Ovary (tissue), 3 donors: ENCODE measurements around the gene UBE2G1.

Experiments used
- CTCF ChIP-seq, 3 donors: fragments of 450-650 bp in 2 of 3; fragments of 200-600 bp in 1 of 3; IDR thresholded peaks; one replicate each; pipeline versions ENCODE4 v1.5.1 to v1.8.0; 2016 to 2022; ENCODE audit warnings: antibody characterized with exemption in 3 of 3, mild to moderate bottlenecking in 1 of 3
- EP300 ChIP-seq: sonication (generic); formaldehyde crosslinking; IDR thresholded peaks from one replicate; pipeline ENCODE4 v1.6.1; 2017; ENCODE audit warnings: antibody characterized with exemption
- POLR2A ChIP-seq: fragments of 450-650 bp; IDR thresholded peaks from one replicate; pipeline ENCODE4 v1.6.1; 2017; ENCODE audit warnings: antibody characterized with exemption, mild to moderate bottlenecking, moderate library complexity
- donor health status: DM: no; HTN: no; CAD: no.

DNA sequence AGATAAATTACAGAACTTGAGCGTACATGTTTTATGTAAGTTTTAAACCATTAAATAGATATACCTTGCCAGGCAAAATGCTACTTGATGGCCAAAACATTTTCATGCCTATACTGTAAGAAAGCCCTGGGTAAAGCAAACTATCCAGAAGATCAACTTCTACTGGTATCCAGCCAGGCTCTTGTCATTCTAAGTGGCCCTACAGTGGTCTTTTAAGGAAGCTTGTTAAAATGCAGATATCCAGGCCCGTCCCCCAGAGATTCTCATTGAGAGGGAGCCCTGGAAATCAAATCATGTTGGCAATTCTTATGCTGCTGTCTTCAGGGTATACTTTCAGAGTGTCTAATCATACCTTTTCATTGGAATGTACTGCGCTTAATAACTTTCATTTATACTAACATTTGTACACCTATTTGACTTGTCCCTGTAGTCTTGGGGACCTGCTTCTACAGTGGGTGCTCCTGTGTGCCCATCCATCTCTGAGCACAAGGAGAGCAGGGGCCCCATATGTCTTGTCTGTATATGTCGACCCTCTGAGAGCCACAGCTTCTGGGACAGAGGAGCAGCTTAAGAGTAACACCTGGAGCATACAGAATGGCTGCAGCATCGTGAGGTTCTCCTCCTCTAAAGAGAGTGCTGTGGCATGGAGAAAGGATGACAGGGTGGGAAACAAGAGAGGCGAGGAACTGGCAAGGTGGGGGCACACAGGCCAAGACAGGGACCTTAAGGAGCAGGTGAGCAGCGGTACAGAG is 59.1 kb downstream of the UBE2G1 start:
- TF ChIP-seq CTCF (IDR thresholded peaks at IDR 0.05) (no peak), POLR2A (no peak), EP300 (no peak)
